GM12864 (cell line): Measurements from ENCODE around the gene PHRF1.
"Not testable (repeated sequence)": the region's sequence is repeated elsewhere in the genome, so short reads cannot be mapped to it uniquely, and the experiment has no call there.

Source experiments
- DNase-seq: peaks from one replicate; pipeline ENCODE4 v3.0.0-alpha.2; 2011; ENCODE audit warnings: low read depth
- H3K4me3 ChIP-seq: 2 replicates; pipeline ENCODE4 v1.5.1; 2011; ENCODE audit warnings: mild to moderate bottlenecking, low read depth, low read length, control low read depth
- TF ChIP-seq, protein P1 (sequence below): IDR thresholded peaks from 2 replicates; pipeline ENCODE4 v1.5.1; 2011; ENCODE audit warnings: low read depth, mild to moderate bottlenecking, moderate library complexity, low read length, control low read depth, inconsistent platforms; ENCODE audit errors: missing control alignments

Gene PHRF1

GRCh38 chr11:645536-645935 lies 69.3 kb downstream of the PHRF1 start:
- TF ChIP-seq, protein P1, sequence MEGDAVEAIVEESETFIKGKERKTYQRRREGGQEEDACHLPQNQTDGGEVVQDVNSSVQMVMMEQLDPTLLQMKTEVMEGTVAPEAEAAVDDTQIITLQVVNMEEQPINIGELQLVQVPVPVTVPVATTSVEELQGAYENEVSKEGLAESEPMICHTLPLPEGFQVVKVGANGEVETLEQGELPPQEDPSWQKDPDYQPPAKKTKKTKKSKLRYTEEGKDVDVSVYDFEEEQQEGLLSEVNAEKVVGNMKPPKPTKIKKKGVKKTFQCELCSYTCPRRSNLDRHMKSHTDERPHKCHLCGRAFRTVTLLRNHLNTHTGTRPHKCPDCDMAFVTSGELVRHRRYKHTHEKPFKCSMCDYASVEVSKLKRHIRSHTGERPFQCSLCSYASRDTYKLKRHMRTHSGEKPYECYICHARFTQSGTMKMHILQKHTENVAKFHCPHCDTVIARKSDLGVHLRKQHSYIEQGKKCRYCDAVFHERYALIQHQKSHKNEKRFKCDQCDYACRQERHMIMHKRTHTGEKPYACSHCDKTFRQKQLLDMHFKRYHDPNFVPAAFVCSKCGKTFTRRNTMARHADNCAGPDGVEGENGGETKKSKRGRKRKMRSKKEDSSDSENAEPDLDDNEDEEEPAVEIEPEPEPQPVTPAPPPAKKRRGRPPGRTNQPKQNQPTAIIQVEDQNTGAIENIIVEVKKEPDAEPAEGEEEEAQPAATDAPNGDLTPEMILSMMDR = no peak
- H3K4me3 ChIP-seq = no peak overlapping the region
- no peak for DNase-seq

- TF ChIP-seq, protein P1 = no peak
- H3K4me3 ChIP-seq = no peak overlapping the region
- DNase-seq = no peak
Observed at GRCh38 chr11:646214-646613, 69.9 kb downstream of the PHRF1 start.

GRCh38 chr11:647672-648158 lies 71.4 kb downstream of the PHRF1 start:
- DNase-seq, H3K4me3 ChIP-seq: not testable (repeated sequence)

- TF ChIP-seq, protein P1 = no peak
- H3K4me3 ChIP-seq = no peak overlapping the region
- DNase-seq = no peak
Observed at GRCh38 chr11:650482-650881, 74.2 kb downstream of the PHRF1 start.

GRCh38 chr11:653136-653535 lies 76.9 kb downstream of the PHRF1 start:
- DNase-seq, H3K4me3 ChIP-seq: not testable (repeated sequence)

GRCh38 chr11:653837-654236 lies 77.6 kb downstream of the PHRF1 start:
- DNase-seq = no peak
- TF ChIP-seq, protein P1 = no peak
- no peak overlapping the region for H3K4me3 ChIP-seq

DNA sequence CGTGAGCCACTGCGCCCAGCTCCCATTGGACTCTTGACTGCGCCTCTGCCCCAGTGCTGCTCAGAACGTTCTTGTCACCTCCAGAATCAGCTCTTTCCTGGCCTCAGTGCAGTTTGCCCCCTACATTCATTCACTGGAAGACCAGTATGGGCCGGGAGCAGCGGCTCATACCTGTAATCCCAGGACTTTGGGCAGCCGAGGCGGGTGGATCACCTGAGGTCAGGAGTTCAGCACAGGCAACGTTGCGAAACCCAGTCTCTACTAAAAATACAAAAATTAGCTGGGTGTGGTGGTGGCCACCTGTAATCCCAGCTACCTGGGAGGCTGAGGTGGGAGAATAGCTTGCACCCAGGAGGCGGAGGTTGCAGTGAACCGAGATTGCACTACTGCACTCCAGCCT lies 78.2 kb downstream of the PHRF1 start:
- DNase-seq, H3K4me3 ChIP-seq: not testable (repeated sequence)

DNA sequence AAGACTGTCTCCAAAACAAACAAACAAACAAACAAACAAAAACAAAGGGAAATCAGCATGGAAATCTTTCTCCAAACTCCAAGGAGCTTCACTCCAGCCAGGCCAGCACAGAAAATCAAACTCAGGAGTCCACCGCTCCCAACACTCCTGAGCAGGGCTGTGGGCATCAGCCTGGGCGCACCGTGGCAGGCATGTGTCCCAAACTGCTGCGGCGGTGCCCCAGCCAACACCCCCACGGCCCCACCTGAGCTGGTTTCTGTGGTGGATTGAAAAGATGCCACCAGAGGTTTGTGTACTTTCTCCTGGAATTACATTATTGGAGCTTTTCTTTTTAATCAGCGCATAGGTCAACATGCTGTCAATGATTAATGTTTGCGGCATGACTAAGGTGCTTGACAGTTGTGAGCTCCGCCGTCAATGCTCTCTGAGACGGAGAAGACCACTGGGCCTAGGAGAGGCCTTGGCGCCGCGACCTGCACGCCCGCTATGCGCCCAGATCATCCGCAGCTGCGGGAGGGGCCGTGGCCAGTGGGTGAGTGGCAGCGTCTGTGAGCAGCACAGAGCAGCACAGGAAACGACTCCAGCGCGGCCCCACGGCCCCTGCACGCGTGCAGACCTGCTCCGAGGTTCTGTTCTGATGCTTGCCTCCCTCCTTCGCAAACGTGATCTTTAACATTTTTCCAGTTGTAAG lies 78.9 kb downstream of the PHRF1 start:
- TF ChIP-seq, protein P1 = no peak
- no peak overlapping the region for H3K4me3 ChIP-seq
- DNase-seq = no peak
